ENCODE results near the gene SEC24A.

Gene SEC24A

GRCh38 chr5:134738133-134738962 is 89.8 kb downstream of the SEC24A start, which contains the start of gene CAMLG:
TSS of gene CAMLG (plus strand) at chr5:134738548. CDS start at chr5:134738621, 73 bp downstream.
- Histone ChIP-seq H2BK15ac (replicated peaks; ENCODE audit: low read depth) (no peak within 1 kb of the TSS), H3K9ac (ENCODE audit: low read length) (peak within 1 kb of the TSS; percentile 78), H2AK5ac (ENCODE audit: low read length) (no peak within 1 kb of the TSS), H2BK120ac (ENCODE audit: low read depth, low read length) (no peak within 1 kb of the TSS), H3K79me2 (ENCODE audit: control insufficient read depth, insufficient read depth, low read length) (peaks cover 2% of the 10 kb centered on the region), H3K36me3 (ENCODE audit: control insufficient read depth, insufficient read depth, low read length) (no peaks in the 10 kb centered on the region), H3K79me1 (ENCODE audit: low read length) (peaks cover 3% of the 10 kb centered on the region), H3K4me2 (ENCODE audit: low read length) (peak within 1 kb of the TSS; percentile 55), H3K23ac (ENCODE audit: low read length) (no peak within 1 kb of the TSS), H3K27me3 (ENCODE audit: insufficient read depth, low read length, poor library complexity) (no peaks in the 10 kb centered on the region), H2BK5ac (ENCODE audit: low read length) (no peak within 1 kb of the TSS), H3K56ac (ENCODE audit: low read length) (peak within 1 kb of the TSS; percentile 83), H3K4ac (ENCODE audit: low read depth, low read length) (no peak within 1 kb of the TSS), H4K5ac (ENCODE audit: low read length) (peak within 1 kb of the TSS; percentile 85), H3K4me1 (ENCODE audit: control insufficient read depth, low read depth, low read length) (no peaks in the 10 kb centered on the region), H4K8ac (ENCODE audit: low read depth, low read length) (no peak within 1 kb of the TSS), H3K27ac (ENCODE audit: low read depth, low read length) (peak within 1 kb of the TSS; percentile 9), H3K4me3 (ENCODE audit: low read length) (peak within 1 kb of the TSS; percentile 59), H3K18ac (ENCODE audit: low read length) (peak within 1 kb of the TSS; percentile 55)
- no CpG with 5 or more reads among the region's 66 CpGs for WGBS (ENCODE audit: extremely low coverage, insufficient coverage, low lambda C conversion rate)
- peak; percentile 99 for DNase-seq

GRCh38 chr5:134738963-134739661 is 90.5 kb downstream of the SEC24A start:
- no peak overlapping the region for H2BK5ac ChIP-seq (ENCODE audit: low read length)
- peak overlapping the region; percentile 55 for H3K4me2 ChIP-seq (ENCODE audit: low read length)
- H2BK15ac ChIP-seq (replicated peaks; ENCODE audit: low read depth) = no peak overlapping the region
- no peak overlapping the region for H4K5ac ChIP-seq (ENCODE audit: low read length)
- WGBS (ENCODE audit: extremely low coverage, insufficient coverage, low lambda C conversion rate) = no CpG with 5 or more reads among the region's 21 CpGs
- DNase-seq = peak; percentile 76
- no peaks in the 10 kb centered on the region for H3K36me3 ChIP-seq (ENCODE audit: control insufficient read depth, insufficient read depth, low read length)
- peak overlapping the region; percentile 59 for H3K4me3 ChIP-seq (ENCODE audit: low read length)
- H3K4me1 ChIP-seq (ENCODE audit: control insufficient read depth, low read depth, low read length) = no peaks in the 10 kb centered on the region
- H3K27me3 ChIP-seq (ENCODE audit: insufficient read depth, low read length, poor library complexity) = no peaks in the 10 kb centered on the region
- H3K23ac ChIP-seq (ENCODE audit: low read length) = no peak overlapping the region
- H3K4ac ChIP-seq (ENCODE audit: low read depth, low read length) = no peak overlapping the region
- peaks cover 2% of the 10 kb centered on the region for H3K79me2 ChIP-seq (ENCODE audit: control insufficient read depth, insufficient read depth, low read length)
- H4K8ac ChIP-seq (ENCODE audit: low read depth, low read length) = no peak overlapping the region
- H2BK120ac ChIP-seq (ENCODE audit: low read depth, low read length) = no peak overlapping the region
- peak overlapping the region; percentile 78 for H3K9ac ChIP-seq (ENCODE audit: low read length)
- no peak overlapping the region for H2AK5ac ChIP-seq (ENCODE audit: low read length)
- peaks cover 3% of the 10 kb centered on the region for H3K79me1 ChIP-seq (ENCODE audit: low read length)
- peak overlapping the region; percentile 83 for H3K56ac ChIP-seq (ENCODE audit: low read length)
- no peak overlapping the region for H3K27ac ChIP-seq (ENCODE audit: low read depth, low read length)
- no peak overlapping the region for H3K18ac ChIP-seq (ENCODE audit: low read length)

GRCh38 chr5:134741052-134741451 is 92.5 kb downstream of the SEC24A start:
- Histone ChIP-seq H3K36me3 (ENCODE audit: control insufficient read depth, insufficient read depth, low read length) (no peaks in the 10 kb centered on the region), H3K56ac (ENCODE audit: low read length) (no peak overlapping the region), H2BK120ac (ENCODE audit: low read depth, low read length) (no peak overlapping the region), H3K23ac (ENCODE audit: low read length) (no peak overlapping the region), H2BK15ac (replicated peaks; ENCODE audit: low read depth) (no peak overlapping the region), H3K79me2 (ENCODE audit: control insufficient read depth, insufficient read depth, low read length) (peaks cover 2% of the 10 kb centered on the region), H2AK5ac (ENCODE audit: low read length) (no peak overlapping the region), H4K8ac (ENCODE audit: low read depth, low read length) (no peak overlapping the region), H3K4me2 (ENCODE audit: low read length) (no peak overlapping the region), H3K18ac (ENCODE audit: low read length) (no peak overlapping the region), H3K27me3 (ENCODE audit: insufficient read depth, low read length, poor library complexity) (no peaks in the 10 kb centered on the region), H3K79me1 (ENCODE audit: low read length) (peaks cover 3% of the 10 kb centered on the region), H3K4ac (ENCODE audit: low read depth, low read length) (no peak overlapping the region), H3K4me1 (ENCODE audit: control insufficient read depth, low read depth, low read length) (no peaks in the 10 kb centered on the region), H3K27ac (ENCODE audit: low read depth, low read length) (no peak overlapping the region), H2BK5ac (ENCODE audit: low read length) (no peak overlapping the region), H3K9ac (ENCODE audit: low read length) (no peak overlapping the region), H4K5ac (ENCODE audit: low read length) (no peak overlapping the region), H3K4me3 (ENCODE audit: low read length) (no peak overlapping the region)
- no CpG with 5 or more reads among the region's 11 CpGs for WGBS (ENCODE audit: extremely low coverage, insufficient coverage, low lambda C conversion rate)
- DNase-seq = no peak

GRCh38 chr5:134742134-134742533 is 93.5 kb downstream of the SEC24A start:
- DNase-seq = no peak
- no peak overlapping the region for H3K23ac ChIP-seq (ENCODE audit: low read length)
- H3K4me3 ChIP-seq (ENCODE audit: low read length) = no peak overlapping the region
- H4K8ac ChIP-seq (ENCODE audit: low read depth, low read length) = no peak overlapping the region
- H3K4me1 ChIP-seq (ENCODE audit: control insufficient read depth, low read depth, low read length) = no peaks in the 10 kb centered on the region
- WGBS (ENCODE audit: extremely low coverage, insufficient coverage, low lambda C conversion rate) = no CpG with 5 or more reads among the region's 2 CpGs
- H3K18ac ChIP-seq (ENCODE audit: low read length) = no peak overlapping the region
- no peaks in the 10 kb centered on the region for H3K27me3 ChIP-seq (ENCODE audit: insufficient read depth, low read length, poor library complexity)
- H2BK5ac ChIP-seq (ENCODE audit: low read length) = no peak overlapping the region
- H3K4ac ChIP-seq (ENCODE audit: low read depth, low read length) = no peak overlapping the region
- no peaks in the 10 kb centered on the region for H3K36me3 ChIP-seq (ENCODE audit: control insufficient read depth, insufficient read depth, low read length)
- H2BK120ac ChIP-seq (ENCODE audit: low read depth, low read length) = no peak overlapping the region
- no peak overlapping the region for H3K9ac ChIP-seq (ENCODE audit: low read length)
- no peak overlapping the region for H3K4me2 ChIP-seq (ENCODE audit: low read length)
- H4K5ac ChIP-seq (ENCODE audit: low read length) = no peak overlapping the region
- H3K79me2 ChIP-seq (ENCODE audit: control insufficient read depth, insufficient read depth, low read length) = peaks cover 2% of the 10 kb centered on the region
- no peak overlapping the region for H3K56ac ChIP-seq (ENCODE audit: low read length)
- H2AK5ac ChIP-seq (ENCODE audit: low read length) = no peak overlapping the region
- no peak overlapping the region for H3K27ac ChIP-seq (ENCODE audit: low read depth, low read length)
- peaks cover 3% of the 10 kb centered on the region for H3K79me1 ChIP-seq (ENCODE audit: low read length)
- H2BK15ac ChIP-seq (replicated peaks; ENCODE audit: low read depth) = no peak overlapping the region

- no peaks in the 10 kb centered on the region for H3K4me1 ChIP-seq (ENCODE audit: control insufficient read depth, low read depth, low read length)
- H3K9ac ChIP-seq (ENCODE audit: low read length) = no peak overlapping the region
- H3K18ac ChIP-seq (ENCODE audit: low read length) = no peak overlapping the region
- no peak overlapping the region for H2BK120ac ChIP-seq (ENCODE audit: low read depth, low read length)
- H3K36me3 ChIP-seq (ENCODE audit: control insufficient read depth, insufficient read depth, low read length) = no peaks in the 10 kb centered on the region
- H3K23ac ChIP-seq (ENCODE audit: low read length) = no peak overlapping the region
- H3K56ac ChIP-seq (ENCODE audit: low read length) = no peak overlapping the region
- no peak overlapping the region for H3K4me2 ChIP-seq (ENCODE audit: low read length)
- H2BK15ac ChIP-seq (replicated peaks; ENCODE audit: low read depth) = no peak overlapping the region
- no peak overlapping the region for H2BK5ac ChIP-seq (ENCODE audit: low read length)
- H4K5ac ChIP-seq (ENCODE audit: low read length) = no peak overlapping the region
- no peak overlapping the region for H3K4ac ChIP-seq (ENCODE audit: low read depth, low read length)
- H3K27ac ChIP-seq (ENCODE audit: low read depth, low read length) = no peak overlapping the region
- no peaks in the 10 kb centered on the region for H3K79me2 ChIP-seq (ENCODE audit: control insufficient read depth, insufficient read depth, low read length)
- H2AK5ac ChIP-seq (ENCODE audit: low read length) = no peak overlapping the region
- no peaks in the 10 kb centered on the region for H3K79me1 ChIP-seq (ENCODE audit: low read length)
- no peak overlapping the region for H3K4me3 ChIP-seq (ENCODE audit: low read length)
- no CpG with 5 or more reads among the region's 3 CpGs for WGBS (ENCODE audit: extremely low coverage, insufficient coverage, low lambda C conversion rate)
- peak; percentile 84 for DNase-seq
- H3K27me3 ChIP-seq (ENCODE audit: insufficient read depth, low read length, poor library complexity) = no peaks in the 10 kb centered on the region
- H4K8ac ChIP-seq (ENCODE audit: low read depth, low read length) = no peak overlapping the region
These were observed 100.8 kb downstream of the SEC24A start for GRCh38 chr5:134749415-134749814.
